ENCODE data around the gene SYT10.
"Not testable (repeated sequence)": the region's sequence is repeated elsewhere in the genome, so short reads cannot be mapped to it uniquely, and the experiment has no call there.

SYT10 gene

GRCh38 chr12:33331961-33332398 lies 107.6 kb downstream of the SYT10 start:
- DNase-seq = not testable (repeated sequence)

- no peak for DNase-seq
These were observed 108.7 kb downstream of the SYT10 start for GRCh38 chr12:33330940-33331339.
